ENCODE measurements around the gene SMIM36.
"Not testable (repeated sequence)": the region's sequence is repeated elsewhere in the genome, so short reads cannot be mapped to it uniquely, and the experiment has no call there.

The SMIM36 gene

DNA sequence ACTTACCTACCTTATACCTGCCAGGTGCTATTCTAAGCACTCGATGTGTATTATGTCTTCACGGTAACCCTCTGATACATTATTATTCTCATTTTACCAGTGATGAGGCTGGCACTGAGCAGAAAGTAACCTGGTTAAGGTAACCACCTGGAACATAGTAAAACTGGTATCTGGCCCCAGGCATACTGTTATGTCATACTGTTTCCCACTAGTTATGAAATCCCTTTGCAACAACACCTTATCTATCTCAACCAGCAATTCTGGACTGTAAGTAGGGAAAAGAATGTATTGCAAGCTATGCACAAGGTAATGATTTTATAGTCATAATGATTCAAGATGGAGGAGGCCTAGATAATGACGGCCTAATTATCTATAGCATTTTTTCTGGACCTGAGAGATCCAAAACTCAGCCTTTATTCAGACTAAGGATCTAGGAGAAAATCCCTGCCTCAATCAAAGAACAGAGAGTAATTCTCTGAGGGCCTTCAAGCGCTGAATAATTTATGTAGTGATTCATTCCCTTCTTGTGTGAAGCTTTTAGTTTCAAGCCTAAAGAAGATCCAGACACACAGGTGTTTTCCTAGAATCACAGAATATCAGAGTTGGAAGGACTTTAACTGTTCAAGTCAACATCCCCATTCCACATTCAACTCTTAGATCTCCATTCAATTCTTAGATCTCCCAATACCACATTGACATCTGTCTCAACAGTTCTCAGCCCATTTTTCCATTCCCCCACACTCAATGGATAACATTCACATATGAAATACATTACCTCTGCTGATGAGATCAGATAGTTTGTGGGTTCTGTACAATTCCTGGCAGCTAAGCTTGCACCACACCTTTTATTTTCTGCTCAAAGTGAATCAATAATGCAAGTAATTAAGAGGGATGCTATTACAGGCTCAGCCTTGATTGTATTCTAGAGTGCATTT lies 74.8 kb downstream of the SMIM36 start:
- TF ChIP-seq ZFX (IDR thresholded peaks at IDR 0.05) = no peak
- TF ChIP-seq, protein P1, sequence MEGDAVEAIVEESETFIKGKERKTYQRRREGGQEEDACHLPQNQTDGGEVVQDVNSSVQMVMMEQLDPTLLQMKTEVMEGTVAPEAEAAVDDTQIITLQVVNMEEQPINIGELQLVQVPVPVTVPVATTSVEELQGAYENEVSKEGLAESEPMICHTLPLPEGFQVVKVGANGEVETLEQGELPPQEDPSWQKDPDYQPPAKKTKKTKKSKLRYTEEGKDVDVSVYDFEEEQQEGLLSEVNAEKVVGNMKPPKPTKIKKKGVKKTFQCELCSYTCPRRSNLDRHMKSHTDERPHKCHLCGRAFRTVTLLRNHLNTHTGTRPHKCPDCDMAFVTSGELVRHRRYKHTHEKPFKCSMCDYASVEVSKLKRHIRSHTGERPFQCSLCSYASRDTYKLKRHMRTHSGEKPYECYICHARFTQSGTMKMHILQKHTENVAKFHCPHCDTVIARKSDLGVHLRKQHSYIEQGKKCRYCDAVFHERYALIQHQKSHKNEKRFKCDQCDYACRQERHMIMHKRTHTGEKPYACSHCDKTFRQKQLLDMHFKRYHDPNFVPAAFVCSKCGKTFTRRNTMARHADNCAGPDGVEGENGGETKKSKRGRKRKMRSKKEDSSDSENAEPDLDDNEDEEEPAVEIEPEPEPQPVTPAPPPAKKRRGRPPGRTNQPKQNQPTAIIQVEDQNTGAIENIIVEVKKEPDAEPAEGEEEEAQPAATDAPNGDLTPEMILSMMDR (conservative IDR thresholded peaks at IDR 0.05) = no peak
- H3K27ac ChIP-seq = no peak overlapping the region

DNA sequence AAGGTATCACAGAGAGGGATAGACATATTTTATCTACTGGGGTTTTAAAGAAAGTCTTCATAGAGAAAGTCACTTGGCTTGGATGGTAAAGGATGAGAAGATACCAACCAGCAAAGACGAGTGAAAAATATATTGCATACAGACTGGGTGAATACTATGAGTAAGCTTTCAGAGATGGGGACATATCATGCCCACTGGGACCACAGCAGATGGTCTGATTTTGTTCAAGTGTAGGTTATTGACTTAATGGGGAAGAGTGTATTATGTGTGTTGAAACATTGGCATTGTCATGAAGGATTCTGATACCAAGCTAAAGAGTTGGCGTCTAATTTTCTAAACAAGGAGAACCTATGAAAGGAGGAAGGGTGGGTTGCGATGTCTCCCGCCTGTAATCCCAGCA lies 75.8 kb downstream of the SMIM36 start:
- H3K27ac ChIP-seq = no peak overlapping the region
- no peak for TF ChIP-seq ZFX (IDR thresholded peaks at IDR 0.05)
- TF ChIP-seq, protein P1 (conservative IDR thresholded peaks at IDR 0.05) = no peak

- H3K27ac ChIP-seq = peak overlapping the region; percentile 81
- no peak for TF ChIP-seq ZFX (IDR thresholded peaks at IDR 0.05)
- TF ChIP-seq, protein P1 (conservative IDR thresholded peaks at IDR 0.05) = no peak
Observed at GRCh38 chr17:55434721-55435120, 76.5 kb downstream of the SMIM36 start.

GRCh38 chr17:55433629-55434422 lies 77.4 kb downstream of the SMIM36 start:
- H3K27ac ChIP-seq = peak overlapping the region; percentile 81
- TF ChIP-seq ZFX (IDR thresholded peaks at IDR 0.05) = no peak
- TF ChIP-seq, protein P1 (conservative IDR thresholded peaks at IDR 0.05) = no peak

DNA sequence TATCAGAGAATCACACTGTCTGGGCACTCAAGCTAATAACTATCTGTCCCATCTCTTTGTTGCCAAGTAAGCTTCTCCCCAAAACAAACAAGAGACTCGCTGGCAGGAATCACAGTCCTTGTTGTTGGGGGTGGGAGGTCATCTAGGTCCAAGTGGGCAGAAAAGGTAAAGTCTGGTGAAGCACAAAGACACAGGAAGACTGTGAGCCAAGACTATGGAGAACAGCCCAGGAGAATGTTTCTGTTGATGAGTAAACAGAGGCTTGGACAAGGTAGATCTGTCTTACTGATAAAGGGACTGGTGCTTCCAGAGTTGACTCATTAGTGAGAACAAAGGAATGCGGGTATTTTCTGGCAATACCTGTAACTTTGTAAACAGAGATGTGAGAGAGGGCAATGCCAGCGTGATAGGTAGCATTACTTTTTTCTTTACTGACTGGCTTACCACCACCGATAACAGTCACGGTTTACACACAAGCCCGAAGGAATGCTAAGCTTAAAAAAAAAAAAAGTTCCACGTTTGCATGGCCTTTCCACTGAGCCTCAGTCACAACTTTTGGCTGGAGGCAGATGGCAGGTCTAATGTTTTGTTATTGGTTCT lies 78.1 kb downstream of the SMIM36 start:
- TF ChIP-seq, protein P1 (conservative IDR thresholded peaks at IDR 0.05) = no peak
- no peak for TF ChIP-seq ZFX (IDR thresholded peaks at IDR 0.05)
- H3K27ac ChIP-seq = peak overlapping the region; percentile 81; the same call in 1 of the 2 replicates

- peak overlapping the region; percentile 81; the same call in 1 of the 2 replicates for H3K27ac ChIP-seq
- no peak for TF ChIP-seq ZFX (IDR thresholded peaks at IDR 0.05)
- TF ChIP-seq, protein P1 (conservative IDR thresholded peaks at IDR 0.05) = no peak
Observed at GRCh38 chr17:55432358-55433028, 78.8 kb downstream of the SMIM36 start.

- not testable (repeated sequence) for H3K27ac ChIP-seq
Observed at GRCh38 chr17:55431914-55432313, 79.3 kb downstream of the SMIM36 start.

Data from C4-2B (cell line).